ENCODE results near the gene SAT2. TPM values are rescaled to one million over a fixed set of nuclear protein-coding genes. Genes with fewer than 3 reads are reported as not detected.

The SAT2 gene
- 23.3 and 37.0 TPM in 2 replicates for total RNA-seq

- DNase-seq (ENCODE audit: low read depth), result peak; percentile 97
- H3K4me3 ChIP-seq (ENCODE audit: low read depth, low read length), result peak within 1 kb of the TSS; percentile 62
- TF ChIP-seq CTCF (IDR thresholded peaks at IDR 0.05; ENCODE audit: insufficient read depth, low read depth, low read length), result no peak
Observed at GRCh38 chr17:7627250-7628121, at the start of gene SAT2. TSS of gene SAT2 (minus strand) at chr17:7627821. CDS start at chr17:7627635, 186 bp downstream.

GRCh38 chr17:7676533-7676932 is 48.9 kb upstream of the SAT2 start:
- H3K4me3 ChIP-seq (ENCODE audit: low read depth, low read length), result no peak overlapping the region
- DNase-seq (ENCODE audit: low read depth), result no peak
- no peak for TF ChIP-seq CTCF (IDR thresholded peaks at IDR 0.05; ENCODE audit: insufficient read depth, low read depth, low read length)

GRCh38 chr17:7674934-7675333 is 47.3 kb upstream of the SAT2 start:
- no peak for DNase-seq (ENCODE audit: low read depth)
- no peak for TF ChIP-seq CTCF (IDR thresholded peaks at IDR 0.05; ENCODE audit: insufficient read depth, low read depth, low read length)
- H3K4me3 ChIP-seq (ENCODE audit: low read depth, low read length), result no peak overlapping the region

- no peak for DNase-seq (ENCODE audit: low read depth)
- peak; percentile 11 for TF ChIP-seq CTCF (IDR thresholded peaks at IDR 0.05; ENCODE audit: insufficient read depth, low read depth, low read length)
- no peak overlapping the region for H3K4me3 ChIP-seq (ENCODE audit: low read depth, low read length)
Observed at GRCh38 chr17:7673239-7673638, 45.6 kb upstream of the SAT2 start.

- DNase-seq (ENCODE audit: low read depth), result no peak
- TF ChIP-seq CTCF (IDR thresholded peaks at IDR 0.05; ENCODE audit: insufficient read depth, low read depth, low read length), result no peak
- H3K4me3 ChIP-seq (ENCODE audit: low read depth, low read length), result no peak overlapping the region
Observed at GRCh38 chr17:7668482-7668881, 40.9 kb upstream of the SAT2 start.

- H3K4me3 ChIP-seq (ENCODE audit: low read depth, low read length), result no peak overlapping the region
- no peak for TF ChIP-seq CTCF (IDR thresholded peaks at IDR 0.05; ENCODE audit: insufficient read depth, low read depth, low read length)
- DNase-seq (ENCODE audit: low read depth), result no peak
Observed at GRCh38 chr17:7667656-7668406, 40.2 kb upstream of the SAT2 start.
